Breast epithelium (tissue), 3 donors: ENCODE data around the gene DYNC1H1.

Source experiments
- CTCF ChIP-seq, 3 donors: fragments of 450-650 bp; IDR thresholded peaks; one replicate each; pipeline ENCODE4 v1.5.1; 2016 to 2017; ENCODE audit warnings: antibody characterized with exemption in 3 of 3, mild to moderate bottlenecking in 3 of 3, moderate library complexity in 3 of 3
- POLR2A ChIP-seq: fragments of 450-650 bp; IDR thresholded peaks from one replicate; pipeline ENCODE4 v1.6.1; 2016; ENCODE audit warnings: antibody characterized with exemption, mild to moderate bottlenecking, moderate library complexity
- POLR2AphosphoS5 ChIP-seq, 3 donors: sonication (generic); formaldehyde crosslinking; IDR thresholded peaks; one replicate each; pipeline ENCODE4 v1.6.1; 2017; ENCODE audit warnings: antibody characterized with exemption in 3 of 3

GRCh38 chr14:102016420-102017090, 52.2 kb downstream of the DYNC1H1 start:
- TF ChIP-seq CTCF (IDR thresholded peaks at IDR 0.05) (no peak), POLR2A (no peak), POLR2AphosphoS5 (IDR thresholded peaks at IDR 0.05) (no peak)
